GM18861 (cell line): ENCODE measurements around the gene XRN1.

Experiments
- ATAC-seq: cut with Tn5 transposase; IDR thresholded peaks from one replicate; pipeline ENCODE4 v1.9.1; 2021; ENCODE audit not compliant: unreplicated experiment

Gene XRN1

GRCh38 chr3:142275856-142276255 is 172.0 kb downstream of the XRN1 start:
- ATAC-seq = no peak

DNA sequence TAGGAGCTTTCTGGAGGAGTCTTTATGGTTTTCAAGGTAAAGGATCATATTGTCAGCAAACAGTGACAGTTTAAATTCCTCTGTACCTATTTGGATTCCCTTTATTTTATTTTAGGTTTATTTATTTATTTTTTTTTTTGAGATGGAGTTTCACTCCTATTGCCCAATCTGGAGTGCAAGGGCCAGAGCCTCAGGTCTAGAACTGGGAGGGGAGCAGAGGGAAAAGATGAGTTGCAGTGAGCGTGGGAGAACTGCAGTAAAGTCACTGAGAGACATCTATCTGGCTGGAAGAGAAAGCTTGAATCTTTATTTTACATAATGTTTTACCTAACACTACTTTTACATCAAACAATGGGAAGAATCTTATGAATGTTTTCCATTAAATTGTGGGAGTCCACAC is 172.9 kb downstream of the XRN1 start:
- no peak for ATAC-seq

DNA sequence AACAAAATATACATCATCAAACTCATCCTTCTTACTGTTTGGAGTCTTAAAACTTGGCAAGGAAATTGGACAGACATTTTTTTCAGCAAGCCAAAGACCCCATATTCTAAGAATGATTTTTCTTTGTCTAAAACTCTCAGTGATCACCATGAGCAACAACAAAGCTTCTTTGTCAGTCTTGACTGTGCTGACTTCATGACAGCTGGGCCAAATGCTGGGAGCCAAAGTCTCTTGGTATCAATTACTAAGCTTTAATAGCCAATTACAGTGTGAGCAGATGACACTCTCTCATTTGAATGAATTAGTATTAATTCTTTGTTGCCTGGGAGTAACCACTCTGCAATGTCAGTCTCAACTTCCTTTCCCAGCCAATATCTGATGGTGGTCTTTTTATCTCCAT is 174.3 kb downstream of the XRN1 start:
- ATAC-seq = no peak

GRCh38 chr3:142272200-142272891 is 175.5 kb downstream of the XRN1 start:
- no peak for ATAC-seq

DNA sequence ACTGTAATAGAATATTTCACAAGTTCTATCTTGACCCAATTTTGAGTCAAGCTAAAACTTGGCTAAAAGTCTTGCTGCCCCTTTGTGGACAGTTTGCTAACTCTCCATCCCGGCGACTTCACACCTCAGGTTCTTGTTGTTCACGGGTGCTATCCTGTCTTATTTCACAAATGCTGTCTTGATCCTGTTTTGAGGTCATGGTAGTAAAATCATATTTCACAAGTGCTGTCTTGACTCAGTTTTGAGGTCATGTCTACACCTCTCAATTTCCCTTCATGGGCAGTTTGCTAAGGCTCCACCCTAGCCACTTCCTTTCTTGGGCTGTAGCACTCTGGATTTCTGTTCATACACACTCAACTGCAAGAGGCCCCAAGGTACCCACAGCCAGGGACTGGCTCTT is 177.4 kb downstream of the XRN1 start:
- ATAC-seq = no peak

- no peak for ATAC-seq
Measured at GRCh38 chr3:142269767-142270166, 178.1 kb downstream of the XRN1 start.

- no peak for ATAC-seq
Measured at GRCh38 chr3:142268426-142268825, 179.4 kb downstream of the XRN1 start.

GRCh38 chr3:142267269-142267668 is 180.6 kb downstream of the XRN1 start:
- no peak for ATAC-seq

DNA sequence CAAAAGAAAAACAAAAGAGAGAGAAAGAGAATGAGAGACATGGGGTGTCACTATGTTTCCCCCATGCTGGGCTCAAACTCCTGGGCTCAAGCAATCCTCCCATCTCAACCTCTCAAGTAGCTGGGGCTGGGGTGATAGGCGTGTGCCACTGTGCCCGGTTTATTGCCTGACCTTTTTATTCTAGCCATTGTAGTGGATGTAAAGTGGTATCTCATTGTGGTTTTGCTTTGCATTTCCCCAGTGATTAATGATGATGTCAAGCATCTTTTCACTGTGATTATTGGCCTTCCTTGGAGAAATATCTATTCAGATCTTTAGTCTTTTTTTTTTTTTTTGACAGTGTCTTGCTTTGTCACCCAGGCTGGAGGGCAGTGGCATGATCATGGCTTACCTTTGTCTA is 184.7 kb downstream of the XRN1 start:
- no peak for ATAC-seq

DNA sequence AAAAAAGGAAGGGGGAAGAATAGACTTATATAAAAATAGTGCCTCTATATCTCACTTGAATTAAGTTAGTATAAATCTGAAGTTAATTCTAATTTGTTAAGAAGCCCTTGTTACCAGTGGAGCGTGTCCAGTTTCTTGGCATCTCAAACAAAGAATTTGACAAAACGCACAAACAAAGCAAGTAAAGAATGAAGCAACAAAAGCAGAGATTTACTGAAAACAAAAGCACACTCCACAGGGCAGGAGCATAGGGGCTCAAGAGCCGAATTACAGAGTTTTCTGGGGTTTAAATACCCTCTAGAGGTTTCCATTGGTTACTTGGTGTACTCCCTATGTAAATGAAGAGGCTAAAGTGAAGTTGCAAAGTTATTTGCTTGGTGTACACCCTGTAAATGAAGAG is 188.5 kb downstream of the XRN1 start:
- ATAC-seq = no peak

DNA sequence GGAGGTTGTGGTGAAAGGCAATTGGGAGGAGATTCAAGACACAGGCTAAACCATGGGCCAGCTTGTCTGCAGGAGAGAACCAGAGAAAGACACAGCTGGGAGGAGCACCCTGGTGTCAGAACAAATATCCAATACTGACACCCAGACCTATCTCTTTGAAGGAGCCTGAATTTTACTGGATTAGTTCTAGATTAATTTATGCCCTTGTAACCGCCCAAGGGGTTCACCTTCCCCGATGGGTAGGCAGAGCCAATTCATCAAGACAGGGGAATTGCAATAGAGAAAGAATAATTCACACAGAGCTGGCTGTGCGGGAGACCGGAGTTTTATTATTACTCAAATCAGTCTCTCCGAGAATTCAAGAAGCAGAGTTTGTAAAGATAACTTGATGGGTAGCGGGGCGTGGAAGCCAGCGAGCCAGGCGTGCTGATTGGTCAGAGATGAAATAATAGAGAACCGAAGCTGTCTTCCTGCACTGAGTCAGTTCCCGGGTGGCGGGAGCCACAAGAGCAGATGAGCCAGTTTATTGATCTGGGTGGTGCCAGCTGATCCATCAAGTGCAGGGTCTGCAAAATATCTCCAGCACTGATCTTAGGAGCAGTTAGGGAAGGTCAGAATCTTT is 191.0 kb downstream of the XRN1 start:
- ATAC-seq = no peak
